ENCODE results near the gene SELENOH.

Gene SELENOH

GRCh38 chr11:57751176-57751575 lies 9.9 kb downstream of the SELENOH start:
- DNase-seq = no peak

- no peak for DNase-seq
These were observed 10.5 kb downstream of the SELENOH start, which contains the start of gene BTBD18 for GRCh38 chr11:57751676-57752253. Gene BTBD18 (minus strand): TSS chr11:57751819. CDS start chr11:57751188, 631 bp downstream.

DNA sequence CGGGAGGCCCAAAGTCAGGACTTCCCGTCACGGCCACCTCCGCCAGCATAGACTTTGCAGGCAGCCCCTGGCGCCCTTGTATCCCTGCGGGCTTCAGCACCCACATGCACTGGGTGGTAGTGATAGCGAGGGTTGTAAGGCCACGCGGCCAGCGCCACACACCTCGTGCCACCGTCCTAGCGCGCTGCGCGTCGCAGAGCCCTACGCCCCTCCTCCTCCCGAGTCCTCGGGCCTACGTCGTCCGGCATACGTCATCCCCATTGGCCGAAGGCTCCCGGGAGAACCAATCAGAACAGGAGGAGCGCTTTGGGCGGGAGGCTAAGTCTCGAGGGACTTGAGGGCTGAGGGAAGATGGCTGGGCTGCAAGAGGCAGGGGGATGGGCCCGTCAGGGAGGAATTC lies 11.7 kb downstream of the SELENOH start:
- DNase-seq = no peak

DNA sequence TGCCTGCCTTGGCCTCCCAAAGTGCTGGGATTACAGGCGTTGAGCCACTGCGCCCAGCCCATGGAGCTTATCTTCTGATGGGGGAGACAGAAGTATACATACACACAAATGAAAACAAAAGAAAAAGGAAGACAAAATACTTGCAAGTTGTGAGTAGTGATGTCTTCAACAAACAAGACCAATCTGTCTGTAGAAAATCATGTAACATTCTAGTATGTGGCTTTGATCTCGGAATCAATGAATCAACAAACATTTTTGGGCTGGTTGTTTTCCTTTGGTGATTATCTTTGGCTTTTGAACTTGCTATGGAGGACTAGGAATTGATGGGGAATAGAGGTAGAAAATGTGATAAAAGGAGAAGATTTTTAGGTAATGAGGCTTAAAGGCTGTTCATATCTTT lies 16.9 kb downstream of the SELENOH start:
- DNase-seq = no peak

GRCh38 chr11:57761301-57762234 lies 20.3 kb downstream of the SELENOH start, which contains the start of gene CTNND1:
Gene CTNND1 (plus strand): TSS chr11:57761802. CDS start chr11:57791479, 29,677 bp downstream.
- peak; percentile 63 for DNase-seq

- no peak for DNase-seq
These were observed 21.1 kb downstream of the SELENOH start for GRCh38 chr11:57762235-57762861.

DNA sequence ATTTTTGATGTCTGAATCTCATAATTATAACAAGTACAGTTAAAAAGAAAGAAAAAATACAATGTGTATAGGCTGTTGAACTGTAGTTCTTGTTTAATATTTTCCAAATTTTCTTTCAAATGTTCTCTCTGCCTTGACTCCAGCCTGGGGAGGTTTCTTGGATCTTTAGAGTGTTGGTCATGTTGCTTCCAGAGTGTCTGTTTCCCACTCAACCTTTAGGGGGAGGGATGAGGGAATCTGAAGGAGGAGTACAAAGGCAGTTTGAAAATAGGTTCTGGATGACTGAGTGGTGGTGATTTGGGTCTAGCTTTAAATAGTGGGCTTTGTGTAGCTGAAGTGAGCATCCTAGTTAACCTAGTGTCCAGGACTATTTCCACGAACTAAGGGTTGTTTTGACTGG lies 22.3 kb downstream of the SELENOH start:
- no peak for DNase-seq

- DNase-seq = no peak
These were observed 22.7 kb downstream of the SELENOH start for GRCh38 chr11:57764021-57764420.

- DNase-seq = no peak
These were observed 23.3 kb downstream of the SELENOH start for GRCh38 chr11:57764566-57764965.

GRCh38 chr11:57764972-57765371 lies 23.7 kb downstream of the SELENOH start:
- no peak for DNase-seq

DNA sequence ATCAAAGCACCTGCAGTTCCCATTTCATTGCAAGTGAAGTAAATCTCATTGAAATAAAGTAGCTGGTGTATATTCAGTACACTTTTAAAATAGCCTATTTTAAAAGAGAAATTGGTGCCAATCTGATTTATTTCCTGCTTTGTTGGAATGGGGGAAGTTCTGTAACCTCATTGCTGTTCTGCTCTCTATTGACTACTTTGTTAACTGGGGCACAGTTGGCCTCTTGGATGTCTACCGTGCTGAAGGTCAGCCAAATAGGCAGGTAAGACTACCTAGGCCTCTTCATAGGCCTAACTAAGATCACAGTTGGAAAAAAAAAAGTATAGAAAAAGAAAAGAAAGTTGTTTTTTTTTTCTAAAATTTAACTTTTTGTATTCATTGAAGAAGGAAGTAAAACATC lies 29.5 kb downstream of the SELENOH start:
- no peak for DNase-seq

DNA sequence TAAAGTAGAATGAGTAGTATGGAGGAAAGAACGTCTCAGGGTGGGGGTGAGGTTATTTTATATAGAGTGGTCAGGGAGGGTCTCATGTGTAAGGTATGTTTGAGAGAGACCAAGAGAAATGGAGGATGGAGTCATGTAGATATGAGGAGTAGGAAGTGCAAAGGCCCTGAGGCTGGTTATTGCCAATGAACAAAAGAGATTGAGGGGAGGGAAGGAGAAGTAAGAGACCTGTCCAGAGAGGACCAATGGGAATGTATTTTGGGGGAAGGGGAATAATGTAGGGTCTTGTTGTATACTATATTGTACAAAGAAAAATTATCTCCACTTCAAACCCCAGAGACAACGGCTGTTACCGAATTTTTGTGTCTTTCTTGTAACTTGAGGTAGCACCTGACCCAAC lies 30.1 kb downstream of the SELENOH start:
- DNase-seq = no peak

DNA sequence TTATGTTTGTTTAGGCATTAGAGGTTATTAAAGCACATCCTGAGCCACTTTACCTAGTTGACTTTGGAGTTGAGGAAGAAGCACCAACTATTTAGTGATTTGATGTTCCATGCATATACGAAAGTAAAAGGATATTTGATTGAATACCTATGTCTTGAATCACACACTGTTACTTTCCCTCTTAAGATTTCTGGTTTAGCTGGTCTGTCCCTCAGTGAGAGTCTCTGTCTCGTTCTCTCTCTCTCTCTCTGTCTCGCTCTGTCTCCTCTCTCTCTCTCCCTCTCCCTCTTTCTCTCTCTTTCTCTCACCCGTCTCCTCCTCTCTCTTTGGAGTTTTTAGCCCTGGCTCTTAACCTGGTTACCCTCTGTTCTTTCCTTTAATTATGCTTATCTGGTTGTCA lies 31.3 kb downstream of the SELENOH start:
- DNase-seq = no peak

DNA sequence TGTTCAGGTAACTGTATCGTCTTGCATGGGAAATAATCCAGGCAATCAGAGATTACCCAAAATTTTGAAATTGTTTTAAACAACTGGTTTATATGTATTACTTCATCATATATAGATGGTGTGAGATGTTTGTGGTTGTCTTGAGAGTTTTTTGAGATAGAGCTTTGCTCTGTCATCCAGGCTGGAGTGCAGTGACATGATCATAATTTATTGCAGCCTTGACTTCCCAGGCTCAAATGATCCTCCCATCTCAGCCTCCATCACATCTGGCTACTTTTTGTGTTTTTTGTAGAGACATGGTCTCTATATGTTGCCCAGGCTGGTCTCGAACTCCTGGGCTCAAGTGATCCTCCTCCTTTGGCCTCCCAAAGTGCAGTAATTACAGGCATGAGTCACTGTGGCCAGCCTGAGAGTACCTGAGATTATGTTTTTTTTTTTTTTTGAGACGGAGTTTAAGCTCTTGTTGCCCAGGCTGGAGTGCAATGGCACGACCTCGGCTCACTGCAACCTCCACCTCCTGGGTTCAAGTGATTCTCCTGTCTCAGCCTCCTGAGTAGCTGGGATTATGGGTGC lies 31.8 kb downstream of the SELENOH start:
- no peak for DNase-seq

- no peak for DNase-seq
These were observed 34.2 kb downstream of the SELENOH start for GRCh38 chr11:57775491-57775890.

DNA sequence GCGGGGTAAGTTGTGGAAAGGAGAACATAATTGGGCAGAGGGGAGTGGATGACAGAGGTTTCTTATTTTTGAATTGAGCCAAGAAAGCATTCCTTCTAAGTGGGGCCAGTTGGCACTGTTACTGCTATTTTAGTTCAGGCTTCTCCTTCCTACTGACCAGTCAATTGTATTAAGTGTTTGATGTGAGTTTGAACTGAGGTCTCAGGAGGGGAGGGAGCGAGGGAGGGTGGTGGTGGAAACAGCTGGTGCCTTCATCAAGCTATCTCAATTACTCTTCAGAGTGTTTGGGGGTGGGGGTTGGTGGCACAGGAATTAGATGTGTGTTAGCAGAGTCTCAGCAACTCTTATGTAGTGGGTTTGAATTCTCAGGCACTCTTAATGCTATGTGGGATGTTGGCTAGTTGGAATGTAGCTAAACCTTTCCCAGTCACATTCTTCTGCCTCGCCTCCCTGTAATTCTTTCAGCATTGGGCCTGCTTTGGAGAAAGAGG lies 34.8 kb downstream of the SELENOH start:
- no peak for DNase-seq

- DNase-seq = no peak
These were observed 35.4 kb downstream of the SELENOH start for GRCh38 chr11:57776577-57777210.

DNA sequence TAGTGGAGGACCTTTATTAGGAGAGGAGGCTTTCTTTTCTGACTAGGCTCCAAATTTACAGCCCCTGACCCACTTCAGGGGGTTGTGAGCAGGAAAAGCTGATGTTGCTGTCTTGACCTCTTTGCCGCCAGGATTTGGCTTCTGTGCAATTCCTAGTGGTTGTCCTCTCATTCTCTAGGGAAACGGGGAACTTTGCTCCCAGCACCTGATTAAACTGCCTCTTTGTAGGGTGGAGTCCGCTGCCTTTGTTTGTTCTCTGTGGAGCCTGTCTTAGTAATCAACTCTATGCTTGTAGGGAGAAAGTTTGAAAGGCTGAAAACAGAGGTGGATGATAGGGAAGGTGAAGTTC lies 36.7 kb downstream of the SELENOH start:
- no peak for DNase-seq

GRCh38 chr11:57778318-57779037 lies 37.2 kb downstream of the SELENOH start:
- no peak for DNase-seq

DNA sequence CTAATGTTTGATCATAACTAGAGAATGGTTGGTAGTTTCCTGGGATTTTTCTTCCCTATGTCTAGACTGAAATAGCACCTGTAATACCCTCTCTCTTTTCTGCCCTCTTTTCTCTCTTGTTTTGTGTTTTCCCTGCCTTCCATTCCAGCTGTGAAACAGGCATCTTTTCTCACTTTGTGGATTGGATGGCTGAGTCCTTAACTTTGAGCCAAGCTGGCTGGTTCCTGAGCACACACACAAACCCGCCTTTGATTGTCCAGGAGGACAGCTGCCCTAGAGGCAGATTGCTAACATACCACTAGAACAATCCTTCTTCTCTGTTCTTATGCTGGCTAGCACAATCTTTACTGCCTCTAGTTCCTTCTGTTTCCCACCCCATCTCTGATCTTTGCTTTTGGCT lies 38.0 kb downstream of the SELENOH start:
- no peak for DNase-seq

- DNase-seq = no peak
These were observed 40.2 kb downstream of the SELENOH start for GRCh38 chr11:57781529-57781943.

- no peak for DNase-seq
These were observed 43.8 kb downstream of the SELENOH start for GRCh38 chr11:57785072-57785471.

Data from CD4-positive, alpha-beta T cell treated with Interleukin-15 for 1 hour (primary cell).